Measurements from ENCODE around the gene PDZD4. TPM values are rescaled to one million over a fixed set of nuclear protein-coding genes. Genes with fewer than 3 reads are reported as not detected.
A peak's percentile ranks its signal among the peaks of the same experiment; 100 is the strongest.

Gene PDZD4, protein sequence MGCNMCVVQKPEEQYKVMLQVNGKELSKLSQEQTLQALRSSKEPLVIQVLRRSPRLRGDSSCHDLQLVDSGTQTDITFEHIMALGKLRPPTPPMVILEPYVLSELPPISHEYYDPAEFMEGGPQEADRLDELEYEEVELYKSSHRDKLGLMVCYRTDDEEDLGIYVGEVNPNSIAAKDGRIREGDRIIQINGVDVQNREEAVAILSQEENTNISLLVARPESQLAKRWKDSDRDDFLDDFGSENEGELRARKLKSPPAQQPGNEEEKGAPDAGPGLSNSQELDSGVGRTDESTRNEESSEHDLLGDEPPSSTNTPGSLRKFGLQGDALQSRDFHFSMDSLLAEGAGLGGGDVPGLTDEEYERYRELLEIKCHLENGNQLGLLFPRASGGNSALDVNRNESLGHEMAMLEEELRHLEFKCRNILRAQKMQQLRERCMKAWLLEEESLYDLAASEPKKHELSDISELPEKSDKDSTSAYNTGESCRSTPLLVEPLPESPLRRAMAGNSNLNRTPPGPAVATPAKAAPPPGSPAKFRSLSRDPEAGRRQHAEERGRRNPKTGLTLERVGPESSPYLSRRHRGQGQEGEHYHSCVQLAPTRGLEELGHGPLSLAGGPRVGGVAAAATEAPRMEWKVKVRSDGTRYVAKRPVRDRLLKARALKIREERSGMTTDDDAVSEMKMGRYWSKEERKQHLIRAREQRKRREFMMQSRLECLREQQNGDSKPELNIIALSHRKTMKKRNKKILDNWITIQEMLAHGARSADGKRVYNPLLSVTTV
- total RNA-seq: under 0.01 TPM in 2 replicates

DNA sequence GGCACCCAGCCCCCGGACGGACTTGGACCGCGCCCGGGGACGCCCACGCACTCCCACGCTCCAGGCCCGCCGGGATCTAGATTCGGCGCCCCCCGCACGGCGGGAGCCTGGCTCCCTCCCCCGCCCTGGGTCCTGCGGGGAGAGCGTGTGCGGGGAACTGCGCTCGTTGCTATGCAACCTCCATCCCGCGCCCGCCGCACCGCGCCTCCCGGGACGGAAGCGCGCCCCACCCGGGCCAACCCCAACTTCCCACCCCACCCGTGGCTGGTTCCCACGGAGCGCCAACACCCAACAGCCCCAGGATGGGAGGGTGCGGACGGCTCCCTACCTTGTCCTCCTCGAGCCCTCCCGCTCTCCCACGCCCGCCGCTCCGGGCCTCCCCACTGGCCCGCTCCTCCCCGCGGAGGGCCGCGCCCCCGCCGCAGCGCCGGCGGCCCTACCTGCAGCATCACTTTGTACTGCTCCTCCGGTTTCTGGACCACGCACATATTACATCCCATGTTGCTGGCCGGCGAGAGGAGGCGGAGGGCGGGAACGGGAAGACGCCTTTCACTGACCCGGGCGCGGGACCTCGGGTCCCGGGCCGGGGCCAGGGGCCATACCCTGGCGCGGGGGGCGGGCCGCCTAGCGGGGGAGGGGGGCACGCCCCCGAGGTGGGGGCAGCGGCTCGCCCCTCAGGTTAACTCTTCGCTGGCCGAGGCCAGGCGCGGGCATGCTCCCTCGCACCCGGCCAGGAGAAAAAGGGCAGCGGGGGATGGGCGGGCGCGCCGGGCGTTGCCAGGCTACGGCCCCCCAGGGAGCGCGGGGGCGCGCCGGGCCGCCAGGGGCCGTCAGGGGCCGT, at the start of gene PDZD4:
TSS of gene PDZD4 (minus strand) at position 746 of the 841 bp plus-strand sequence. CDS start at position 500, 246 bp downstream.
- no peak within 1 kb of the TSS for H3K27ac ChIP-seq (ENCODE audit: low read depth, low read length)
- no peaks in the 10 kb centered on the region for H3K4me1 ChIP-seq (ENCODE audit: insufficient read depth, low read length)
- H2AFZ ChIP-seq (ENCODE audit: low read length): no peak within 1 kb of the TSS
- no peak within 1 kb of the TSS for H3K4me2 ChIP-seq (ENCODE audit: insufficient read depth, low read length)
- TF ChIP-seq, protein P1, sequence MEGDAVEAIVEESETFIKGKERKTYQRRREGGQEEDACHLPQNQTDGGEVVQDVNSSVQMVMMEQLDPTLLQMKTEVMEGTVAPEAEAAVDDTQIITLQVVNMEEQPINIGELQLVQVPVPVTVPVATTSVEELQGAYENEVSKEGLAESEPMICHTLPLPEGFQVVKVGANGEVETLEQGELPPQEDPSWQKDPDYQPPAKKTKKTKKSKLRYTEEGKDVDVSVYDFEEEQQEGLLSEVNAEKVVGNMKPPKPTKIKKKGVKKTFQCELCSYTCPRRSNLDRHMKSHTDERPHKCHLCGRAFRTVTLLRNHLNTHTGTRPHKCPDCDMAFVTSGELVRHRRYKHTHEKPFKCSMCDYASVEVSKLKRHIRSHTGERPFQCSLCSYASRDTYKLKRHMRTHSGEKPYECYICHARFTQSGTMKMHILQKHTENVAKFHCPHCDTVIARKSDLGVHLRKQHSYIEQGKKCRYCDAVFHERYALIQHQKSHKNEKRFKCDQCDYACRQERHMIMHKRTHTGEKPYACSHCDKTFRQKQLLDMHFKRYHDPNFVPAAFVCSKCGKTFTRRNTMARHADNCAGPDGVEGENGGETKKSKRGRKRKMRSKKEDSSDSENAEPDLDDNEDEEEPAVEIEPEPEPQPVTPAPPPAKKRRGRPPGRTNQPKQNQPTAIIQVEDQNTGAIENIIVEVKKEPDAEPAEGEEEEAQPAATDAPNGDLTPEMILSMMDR (IDR thresholded peaks at IDR 0.05; ENCODE audit: extremely low read depth, low read depth, low read length): no peak
- H3K36me3 ChIP-seq (ENCODE audit: insufficient read depth, low read length): no peaks in the 10 kb centered on the region
- H3K79me2 ChIP-seq (ENCODE audit: insufficient read depth, low read length): no peaks in the 10 kb centered on the region
- H3K9me3 ChIP-seq (ENCODE audit: low read depth, low read length): no peaks in the 10 kb centered on the region
- DNase-seq (ENCODE audit: insufficient read length, low spot score, missing footprints): peak; percentile 66
- no peaks in the 10 kb centered on the region for H4K20me1 ChIP-seq (ENCODE audit: insufficient read depth, low read length)
- peaks cover 53% of the 10 kb centered on the region for H3K27me3 ChIP-seq (ENCODE audit: insufficient read depth, low read length)
- no peak within 1 kb of the TSS for H3K4me3 ChIP-seq (ENCODE audit: insufficient read depth, low read length)

DNA sequence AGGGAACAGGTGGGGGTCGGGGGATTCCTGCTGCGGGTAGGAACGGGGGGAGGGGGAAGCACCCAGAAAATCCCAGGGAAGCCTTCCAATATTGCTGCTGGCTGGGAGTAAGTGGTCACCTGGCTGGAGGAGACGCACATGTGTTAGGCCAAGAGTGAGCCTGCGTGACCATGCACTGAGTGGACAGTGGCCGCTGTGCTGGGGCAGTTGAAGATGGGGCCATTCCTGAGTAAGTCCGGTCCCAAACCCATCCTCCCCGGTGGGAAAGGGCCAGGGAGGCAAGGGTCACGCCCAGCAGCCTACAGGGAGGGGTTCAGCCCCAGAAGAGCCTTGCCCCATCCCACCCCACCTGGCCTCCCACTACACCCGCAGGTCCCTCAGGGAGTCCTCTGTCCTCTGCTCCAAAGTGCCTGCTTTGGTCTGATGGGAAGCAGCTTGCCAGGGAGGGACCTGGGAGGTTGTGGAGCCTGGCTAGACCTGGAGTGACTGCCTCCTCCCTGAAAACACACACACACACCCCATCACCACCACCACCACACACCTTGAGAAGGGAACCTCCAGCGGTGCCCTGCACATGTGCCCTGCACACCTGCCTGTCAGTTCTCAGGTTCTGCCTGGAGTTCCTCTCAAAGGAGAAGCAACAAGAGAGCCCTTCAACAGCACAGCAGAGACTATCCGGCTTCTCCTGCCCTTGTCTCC, 49.5 kb upstream of the PDZD4 start:
- H3K27me3 ChIP-seq (ENCODE audit: insufficient read depth, low read length): peaks cover 59% of the 10 kb centered on the region
- no peaks in the 10 kb centered on the region for H3K4me1 ChIP-seq (ENCODE audit: insufficient read depth, low read length)
- H3K36me3 ChIP-seq (ENCODE audit: insufficient read depth, low read length): no peaks in the 10 kb centered on the region
- no peak overlapping the region for H3K4me3 ChIP-seq (ENCODE audit: insufficient read depth, low read length)
- no peak overlapping the region for H2AFZ ChIP-seq (ENCODE audit: low read length)
- TF ChIP-seq, protein P1 (IDR thresholded peaks at IDR 0.05; ENCODE audit: extremely low read depth, low read depth, low read length): no peak
- H3K4me2 ChIP-seq (ENCODE audit: insufficient read depth, low read length): no peak overlapping the region
- no peaks in the 10 kb centered on the region for H3K79me2 ChIP-seq (ENCODE audit: insufficient read depth, low read length)
- peak; percentile 82 for DNase-seq (ENCODE audit: insufficient read length, low spot score, missing footprints)
- peaks cover 2% of the 10 kb centered on the region for H4K20me1 ChIP-seq (ENCODE audit: insufficient read depth, low read length)
- H3K27ac ChIP-seq (ENCODE audit: low read depth, low read length): no peak overlapping the region
- no peaks in the 10 kb centered on the region for H3K9me3 ChIP-seq (ENCODE audit: low read depth, low read length)

DNA sequence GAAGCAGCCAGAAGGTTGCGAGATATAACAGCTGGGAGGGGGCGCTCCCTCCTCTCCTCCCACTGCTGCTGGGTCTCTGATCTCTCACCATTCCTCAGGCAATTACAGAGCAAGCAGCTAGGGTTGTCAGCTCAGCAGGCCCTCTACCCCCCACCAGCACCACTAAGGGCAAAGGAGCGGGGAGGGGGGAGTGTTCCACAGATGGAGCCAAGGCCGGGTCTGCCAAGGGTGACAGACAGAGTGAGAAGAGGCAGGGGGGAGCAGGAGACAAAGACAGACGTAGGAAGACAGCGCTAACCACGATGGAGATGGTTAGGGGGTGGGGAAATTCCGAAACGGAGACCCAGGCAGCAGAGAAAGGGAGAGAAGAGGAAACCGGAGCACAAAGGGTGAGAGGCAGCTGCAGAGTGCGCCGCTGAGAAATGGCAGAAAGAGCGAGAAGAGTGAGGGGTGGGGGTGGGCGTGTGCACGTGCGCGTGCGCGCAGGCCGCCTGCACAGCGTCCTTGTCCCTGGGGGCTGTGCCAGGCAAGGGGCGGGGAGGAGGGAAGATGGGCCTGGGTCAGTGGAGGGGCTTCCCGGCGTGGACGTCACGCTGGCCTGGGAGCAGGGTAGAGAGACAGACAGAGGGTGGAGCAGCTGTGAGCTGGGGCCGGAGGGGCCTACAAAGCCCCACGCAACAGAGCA, 48.8 kb upstream of the PDZD4 start:
- peaks cover 52% of the 10 kb centered on the region for H3K27me3 ChIP-seq (ENCODE audit: insufficient read depth, low read length)
- H3K27ac ChIP-seq (ENCODE audit: low read depth, low read length): no peak overlapping the region
- H3K4me3 ChIP-seq (ENCODE audit: insufficient read depth, low read length): no peak overlapping the region
- no peak overlapping the region for H3K4me2 ChIP-seq (ENCODE audit: insufficient read depth, low read length)
- DNase-seq (ENCODE audit: insufficient read length, low spot score, missing footprints): peak; percentile 83
- TF ChIP-seq, protein P1 (IDR thresholded peaks at IDR 0.05; ENCODE audit: extremely low read depth, low read depth, low read length): no peak
- peaks cover 9% of the 10 kb centered on the region for H4K20me1 ChIP-seq (ENCODE audit: insufficient read depth, low read length)
- H3K4me1 ChIP-seq (ENCODE audit: insufficient read depth, low read length): no peaks in the 10 kb centered on the region
- H3K9me3 ChIP-seq (ENCODE audit: low read depth, low read length): no peaks in the 10 kb centered on the region
- H3K36me3 ChIP-seq (ENCODE audit: insufficient read depth, low read length): no peaks in the 10 kb centered on the region
- H3K79me2 ChIP-seq (ENCODE audit: insufficient read depth, low read length): no peaks in the 10 kb centered on the region
- H2AFZ ChIP-seq (ENCODE audit: low read length): no peak overlapping the region

Measured in osteoblast (primary cell).